ENCODE data around the gene MTUS2.

Gene MTUS2

GRCh38 chr13:29260684-29261083 lies 440.5 kb downstream of the MTUS2 start:
- no peak for DNase-seq

GRCh38 chr13:29266261-29266660 lies 446.1 kb downstream of the MTUS2 start:
- no peak for DNase-seq

- no peak for DNase-seq
These were observed 446.9 kb downstream of the MTUS2 start for GRCh38 chr13:29266756-29267733.

GRCh38 chr13:29270271-29270985 lies 450.3 kb downstream of the MTUS2 start:
- DNase-seq, result no peak

- DNase-seq, result no peak
These were observed 451.5 kb downstream of the MTUS2 start for GRCh38 chr13:29271606-29272005.

GRCh38 chr13:29279356-29280254 lies 459.5 kb downstream of the MTUS2 start:
- no peak for DNase-seq

- no peak for DNase-seq
These were observed 461.9 kb downstream of the MTUS2 start for GRCh38 chr13:29281932-29282495.

- DNase-seq, result no peak
These were observed 464.6 kb downstream of the MTUS2 start for GRCh38 chr13:29284726-29285125.

GRCh38 chr13:29287237-29287636 lies 467.1 kb downstream of the MTUS2 start:
- no peak for DNase-seq

GRCh38 chr13:29292045-29292444 lies 471.9 kb downstream of the MTUS2 start:
- DNase-seq, result no peak

GRCh38 chr13:29294821-29295220 lies 474.7 kb downstream of the MTUS2 start:
- DNase-seq, result no peak

- no peak for DNase-seq
These were observed 480.9 kb downstream of the MTUS2 start for GRCh38 chr13:29301027-29301426.

GRCh38 chr13:29304148-29304547 lies 484.0 kb downstream of the MTUS2 start:
- DNase-seq, result no peak

- DNase-seq, result no peak
These were observed 490.7 kb downstream of the MTUS2 start for GRCh38 chr13:29310806-29311205.

GRCh38 chr13:29315847-29316246 lies 495.7 kb downstream of the MTUS2 start:
- DNase-seq, result no peak

GRCh38 chr13:29317828-29318227 lies 497.7 kb downstream of the MTUS2 start:
- DNase-seq, result no peak

GRCh38 chr13:29318741-29319140 lies 498.6 kb downstream of the MTUS2 start:
- no peak for DNase-seq

- DNase-seq, result no peak
These were observed 499.3 kb downstream of the MTUS2 start for GRCh38 chr13:29319451-29319850.

GRCh38 chr13:29323954-29324353 lies 503.8 kb downstream of the MTUS2 start:
- DNase-seq, result no peak

GRCh38 chr13:29324601-29325000 lies 504.5 kb downstream of the MTUS2 start:
- DNase-seq, result no peak

- no peak for DNase-seq
These were observed 508.4 kb downstream of the MTUS2 start for GRCh38 chr13:29328501-29328900.

- no peak for DNase-seq
These were observed 516.2 kb downstream of the MTUS2 start for GRCh38 chr13:29336356-29336755.

Measured in T-helper 9 cell (primary cell).